ENCODE results near the gene VDAC2.

The VDAC2 gene

GRCh38 chr10:75253281-75254220, 43.0 kb downstream of the VDAC2 start:
- no peak for DNase-seq (ENCODE audit: low spot score)

- no peak for DNase-seq (ENCODE audit: low spot score)
Observed at GRCh38 chr10:75254739-75255138, 44.1 kb downstream of the VDAC2 start.

- no peak for DNase-seq (ENCODE audit: low spot score)
Observed at GRCh38 chr10:75260990-75261389, 50.4 kb downstream of the VDAC2 start.

- no peak for DNase-seq (ENCODE audit: low spot score)
Observed at GRCh38 chr10:75261813-75262705, 51.5 kb downstream of the VDAC2 start.

- no peak for DNase-seq (ENCODE audit: low spot score)
Observed at GRCh38 chr10:75263806-75264205, 53.2 kb downstream of the VDAC2 start.

GRCh38 chr10:75265856-75266255, 55.3 kb downstream of the VDAC2 start:
- DNase-seq (ENCODE audit: low spot score): no peak

GRCh38 chr10:75266945-75267344, 56.3 kb downstream of the VDAC2 start:
- DNase-seq (ENCODE audit: low spot score): no peak

GRCh38 chr10:75269605-75270004, 59.0 kb downstream of the VDAC2 start:
- no peak for DNase-seq (ENCODE audit: low spot score)

GRCh38 chr10:75272094-75272493, 61.5 kb downstream of the VDAC2 start:
- no peak for DNase-seq (ENCODE audit: low spot score)

- DNase-seq (ENCODE audit: low spot score): no peak
Observed at GRCh38 chr10:75272896-75273295, 62.3 kb downstream of the VDAC2 start.

GRCh38 chr10:75276069-75276872, 65.7 kb downstream of the VDAC2 start:
- DNase-seq (ENCODE audit: low spot score): no peak

GRCh38 chr10:75280236-75280635, 69.6 kb downstream of the VDAC2 start:
- no peak for DNase-seq (ENCODE audit: low spot score)

All from CD4-positive, alpha-beta T cell treated with Interleukin-2 at 100 ng/mL for 4 hours (primary cell).